ENCODE data around the gene ISM2.

DNA sequence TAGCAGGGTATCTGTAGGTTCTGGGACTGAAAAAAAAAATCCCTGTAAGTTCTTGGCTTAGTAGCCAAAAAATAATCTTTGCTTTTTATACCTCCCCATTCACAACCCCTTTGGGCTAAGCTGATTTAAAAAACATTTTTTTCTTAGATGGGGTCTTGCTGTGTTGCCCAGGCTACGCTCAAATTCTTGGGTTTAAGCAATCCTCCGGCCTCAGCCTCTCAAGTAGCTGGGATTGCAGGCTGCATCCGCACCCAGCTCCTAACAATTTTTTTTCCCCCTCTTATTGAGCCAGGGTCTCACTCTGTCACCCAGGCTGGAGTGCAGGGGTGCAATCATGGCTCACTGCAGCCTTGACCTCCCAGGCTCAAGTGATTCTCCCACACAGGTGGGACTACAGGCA is 9.1 kb upstream of the ISM2 start:
- TF ChIP-seq, protein P1, sequence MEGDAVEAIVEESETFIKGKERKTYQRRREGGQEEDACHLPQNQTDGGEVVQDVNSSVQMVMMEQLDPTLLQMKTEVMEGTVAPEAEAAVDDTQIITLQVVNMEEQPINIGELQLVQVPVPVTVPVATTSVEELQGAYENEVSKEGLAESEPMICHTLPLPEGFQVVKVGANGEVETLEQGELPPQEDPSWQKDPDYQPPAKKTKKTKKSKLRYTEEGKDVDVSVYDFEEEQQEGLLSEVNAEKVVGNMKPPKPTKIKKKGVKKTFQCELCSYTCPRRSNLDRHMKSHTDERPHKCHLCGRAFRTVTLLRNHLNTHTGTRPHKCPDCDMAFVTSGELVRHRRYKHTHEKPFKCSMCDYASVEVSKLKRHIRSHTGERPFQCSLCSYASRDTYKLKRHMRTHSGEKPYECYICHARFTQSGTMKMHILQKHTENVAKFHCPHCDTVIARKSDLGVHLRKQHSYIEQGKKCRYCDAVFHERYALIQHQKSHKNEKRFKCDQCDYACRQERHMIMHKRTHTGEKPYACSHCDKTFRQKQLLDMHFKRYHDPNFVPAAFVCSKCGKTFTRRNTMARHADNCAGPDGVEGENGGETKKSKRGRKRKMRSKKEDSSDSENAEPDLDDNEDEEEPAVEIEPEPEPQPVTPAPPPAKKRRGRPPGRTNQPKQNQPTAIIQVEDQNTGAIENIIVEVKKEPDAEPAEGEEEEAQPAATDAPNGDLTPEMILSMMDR (IDR thresholded peaks at IDR 0.05): no peak
- TF ChIP-seq POLR2A (IDR thresholded peaks at IDR 0.05): no peak
- no peak for TF ChIP-seq EP300 (IDR thresholded peaks at IDR 0.05)
- TF ChIP-seq POLR2AphosphoS5 (IDR thresholded peaks at IDR 0.05): no peak
